Heart left ventricle (tissue), 16 donors: ENCODE data around the gene ZNF618. TPM values are rescaled to one million over a fixed set of nuclear protein-coding genes. Genes with fewer than 3 reads are reported as not detected.

Experiments used
- ATAC-seq, 4 donors: fragments of 200-7000 bp; cut with Tn5 transposase; one replicate each; pipeline ENCODE4 v1.9.1; 2020 to 2022; ENCODE audit warnings: moderate library complexity in 4 of 4, mild to moderate bottlenecking in 3 of 4, moderate number of reproducible peaks in 1 of 4
- DNase-seq, 5 donors: peaks; one replicate each; pipeline ENCODE4 v3.0.0-alpha.2; 2020
- H3K27ac ChIP-seq, 12 donors: fragments of 200-600 bp; sonication (generic) in 4 of 12; one replicate each; pipeline versions ENCODE4 v1.5.0 to v1.8.0; 2016 to 2022; ENCODE audit warnings: mild to moderate bottlenecking in 2 of 12
- H3K27me3 ChIP-seq, 9 donors: fragments of 200-600 bp; sonication (generic) in 2 of 9; one replicate each; pipeline versions ENCODE4 v1.5.1 to v1.8.0; 2016 to 2022; ENCODE audit warnings: mild to moderate bottlenecking in 3 of 9
- H3K36me3 ChIP-seq, 9 donors: fragments of 200-600 bp; sonication (generic) in 2 of 9; one replicate each; pipeline versions ENCODE4 v1.5.0 to v1.8.0; 2018 to 2022; ENCODE audit warnings: mild to moderate bottlenecking in 2 of 9
- H3K4me1 ChIP-seq, 12 donors: fragments of 200-600 bp; sonication (generic) in 4 of 12; one replicate each; pipeline versions ENCODE4 v1.5.0 to v1.8.0; 2016 to 2022; ENCODE audit warnings: mild to moderate bottlenecking in 3 of 12
- H3K4me3 ChIP-seq, 12 donors: fragments of 200-600 bp; sonication (generic) in 4 of 12; one replicate each; pipeline versions ENCODE4 v1.5.0 to v1.8.0; 2017 to 2022; ENCODE audit warnings: mild to moderate bottlenecking in 9 of 12, moderate library complexity in 4 of 12
- H3K9me3 ChIP-seq, 12 donors: fragments of 200-600 bp; sonication (generic) in 4 of 12; one replicate each; pipeline versions ENCODE4 v1.5.0 to v1.8.0; 2016 to 2022; ENCODE audit warnings: mild to moderate bottlenecking in 1 of 12
- POLR2A ChIP-seq, 2 donors: fragments of 450-650 bp; IDR thresholded peaks; one replicate each; pipeline ENCODE4 v1.6.1; 2017; ENCODE audit warnings: antibody characterized with exemption in 2 of 2, mild to moderate bottlenecking in 2 of 2, moderate library complexity in 2 of 2
- WGBS, 4 donors: extraction: QIAGEN DNeasy Blood & Tissue Kit in 2 of 4; methylation state at CpG; one replicate each; pipeline versions ENCODE4 v1.1.5 to v1.1.7; 2013 to 2018; 5-methylcytosine and 5-hydroxymethylcytosine counted together
- intact Hi-C, 10 donors: fragments of 100-400 bp; cut with DNase I; formaldehyde crosslinking; loops; one replicate each; pipeline versions ENCODE4 v1.11.1 to v1.14.2; 2022
- polyA plus RNA-seq, 2 donors: library from polyadenylated mRNA; stranded (reverse); fragments of 200-250 nt; gene quantifications; one replicate each; pipeline ENCODE4 v1.2.3, GENCODE V29; 2013
- total RNA-seq, 9 donors: library from RNA; depleted of rRNA in 2 of 9; stranded (reverse); fragments of >200 nt in 2 of 9; fragmentation: NEBNext Ultra II Directional in 3 of 9; extraction: Animal tissue kit (Norgen Biotek cat#: 25700) in 3 of 9; gene quantifications; one replicate each; pipeline versions ENCODE4 v1.1.0 to v1.2.4, GENCODE V29; 2016 to 2023
- TF ChIP-seq, protein P1 (sequence below), 12 donors: fragments of 200-600 bp; sonication (generic) in 4 of 12; IDR thresholded peaks; one replicate each; pipeline versions ENCODE4 v1.5.0 to v1.8.0; 2018 to 2022; ENCODE audit warnings: antibody characterized with exemption in 12 of 12, mild to moderate bottlenecking in 5 of 12
- donor health status: ischemic (EF 13 %, LVEDD 7.1; RV severe dilation, severe dysfunction).
- donor health status: healthy with polysubstance abuse.
- donor health status: DM: no; HTN: yes; CAD: no.
- donor health status: DM: no; HTN: no; CAD: no.
- donor health status: ischemic (EF 25% LVEDD 6.9; RV normal size, moderate dysfunction).
- donor health status: ischemic (EF 25% LVEDD 5.7; RV mildly dilated, moderate dysfunction).
- donor health status: healthy.
- donor health status: DM: yes; HTN: yes; CAD: no.
- donor health status: ischemic (EF 35%, LVEDD 5.7; RV mildly dilated, moderate dysfunction).
- donor health status: nonischemic (EF 11% LVEDD 7.7; RV severe dilation, severe dysfunction).
- donor health status: DM: yes; HTN: yes; CAD: no.
- donor health status: PGD.
- donor health status: ischemic (EF 29% LVEDD 5.4; RV normal size, mild dysfunction).
- donor health status: nonischemic (EF 23%, LVEDD 6.1; RV moderate dilation, normal function).

ZNF618 gene
- total and polyA plus RNA-seq, 11 donors: 0.81 to 4.2 (median 1.7) TPM

DNA sequence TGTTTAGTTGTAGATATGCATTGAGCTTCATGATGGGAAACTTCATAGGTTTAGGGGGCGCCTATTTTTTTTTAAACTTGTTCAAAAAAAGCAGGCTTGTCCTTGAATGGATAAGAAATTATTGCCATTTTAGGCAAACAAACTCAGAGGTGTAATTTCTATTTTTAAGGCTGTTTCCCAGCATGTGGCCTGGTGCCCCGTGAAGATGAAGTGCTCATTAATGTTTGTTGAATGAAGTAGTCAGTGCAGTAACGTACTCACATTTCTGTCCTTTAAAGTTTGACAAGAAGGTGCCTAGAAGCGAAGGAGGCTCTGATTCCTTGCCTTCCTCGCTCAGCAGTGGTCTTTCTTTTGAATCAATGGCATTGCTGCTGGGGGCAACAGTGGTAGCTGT lies 54.3 kb downstream of the ZNF618 start:
- Histone ChIP-seq H3K9me3 (peaks cover 0 to 39% (median 8%) of the 10 kb centered on the region in 12 donors), H3K4me3 (no peak overlapping the region), H3K4me1 (peaks cover 0 to 26% (median 6%) of the 10 kb centered on the region in 12 donors), H3K27ac (no peak overlapping the region), H3K36me3 (no peaks in the 10 kb centered on the region), H3K27me3 (no peaks in the 10 kb centered on the region)
- WGBS, 4 donors: 78 to 93% (median 91%) methylated on average over 5 of the region's 5 CpGs
- ATAC-seq: no peak
- DNase-seq: no peak
- intact Hi-C loops: no loop called here
- TF ChIP-seq, protein P1, sequence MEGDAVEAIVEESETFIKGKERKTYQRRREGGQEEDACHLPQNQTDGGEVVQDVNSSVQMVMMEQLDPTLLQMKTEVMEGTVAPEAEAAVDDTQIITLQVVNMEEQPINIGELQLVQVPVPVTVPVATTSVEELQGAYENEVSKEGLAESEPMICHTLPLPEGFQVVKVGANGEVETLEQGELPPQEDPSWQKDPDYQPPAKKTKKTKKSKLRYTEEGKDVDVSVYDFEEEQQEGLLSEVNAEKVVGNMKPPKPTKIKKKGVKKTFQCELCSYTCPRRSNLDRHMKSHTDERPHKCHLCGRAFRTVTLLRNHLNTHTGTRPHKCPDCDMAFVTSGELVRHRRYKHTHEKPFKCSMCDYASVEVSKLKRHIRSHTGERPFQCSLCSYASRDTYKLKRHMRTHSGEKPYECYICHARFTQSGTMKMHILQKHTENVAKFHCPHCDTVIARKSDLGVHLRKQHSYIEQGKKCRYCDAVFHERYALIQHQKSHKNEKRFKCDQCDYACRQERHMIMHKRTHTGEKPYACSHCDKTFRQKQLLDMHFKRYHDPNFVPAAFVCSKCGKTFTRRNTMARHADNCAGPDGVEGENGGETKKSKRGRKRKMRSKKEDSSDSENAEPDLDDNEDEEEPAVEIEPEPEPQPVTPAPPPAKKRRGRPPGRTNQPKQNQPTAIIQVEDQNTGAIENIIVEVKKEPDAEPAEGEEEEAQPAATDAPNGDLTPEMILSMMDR (IDR thresholded peaks at IDR 0.05): no peak
- no peak for TF ChIP-seq POLR2A (IDR thresholded peaks at IDR 0.05)

DNA sequence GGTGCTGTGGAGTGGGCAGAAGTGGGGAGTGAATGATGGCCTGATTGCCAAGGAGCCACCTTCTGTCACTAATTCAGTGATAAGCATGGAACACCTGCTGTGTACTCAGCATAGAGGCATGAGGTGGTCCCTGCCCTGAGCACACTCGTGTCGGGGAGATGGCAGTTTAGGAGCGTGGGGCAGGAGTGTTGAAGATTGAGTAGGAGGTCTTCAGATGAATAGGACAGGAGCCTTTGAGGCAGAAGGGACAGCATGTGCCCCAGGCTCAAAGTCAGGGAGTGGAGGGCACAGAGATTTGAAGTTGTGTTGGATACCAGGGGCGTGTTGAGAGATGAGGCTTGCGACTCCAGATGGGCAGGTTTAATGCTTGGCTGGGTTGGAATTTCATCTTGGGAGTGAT lies 55.0 kb downstream of the ZNF618 start:
- 92 to 98% (median 96%) methylated on average over 5 of the region's 5 CpGs for WGBS, 4 donors
- TF ChIP-seq POLR2A (IDR thresholded peaks at IDR 0.05): no peak
- TF ChIP-seq, protein P1 (IDR thresholded peaks at IDR 0.05): no peak
- Histone ChIP-seq H3K27me3 (no peaks in the 10 kb centered on the region), H3K36me3 (no peaks in the 10 kb centered on the region), H3K9me3 (peaks cover 0 to 32% (median 8%) of the 10 kb centered on the region in 12 donors), H3K4me3 (no peak overlapping the region), H3K27ac (no peak overlapping the region), H3K4me1 (peaks cover 0 to 26% (median 6%) of the 10 kb centered on the region in 12 donors)
- DNase-seq (no peak), ATAC-seq (no peak)
- intact Hi-C loops: no loop called here

DNA sequence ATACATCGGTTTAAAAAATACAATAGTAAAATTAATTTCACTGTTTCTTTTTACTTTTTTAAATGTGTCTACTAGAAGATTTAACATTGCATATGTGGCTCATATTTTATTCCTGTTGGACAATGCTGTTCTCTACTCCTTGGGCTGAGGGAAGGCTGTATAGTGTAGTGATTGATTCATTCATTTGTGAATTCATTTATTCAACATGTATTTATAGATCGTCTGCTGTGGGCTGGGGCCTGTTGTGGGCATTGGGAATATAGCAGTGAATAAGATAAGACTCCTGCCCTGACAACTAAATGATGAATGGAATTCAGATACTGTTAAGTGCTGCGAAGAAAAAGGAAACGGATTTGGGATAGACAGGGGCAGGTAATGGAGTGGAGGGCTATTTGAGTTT lies 55.7 kb downstream of the ZNF618 start:
- Histone ChIP-seq H3K27me3 (no peaks in the 10 kb centered on the region), H3K4me3 (no peak overlapping the region), H3K4me1 (peaks cover 0 to 26% (median 6%) of the 10 kb centered on the region in 12 donors), H3K36me3 (no peaks in the 10 kb centered on the region), H3K9me3 (peaks cover 0 to 26% (median 8%) of the 10 kb centered on the region in 12 donors), H3K27ac (no peak overlapping the region)
- WGBS, 4 donors: 82 to 90% (median 83%) methylated on average over 4 of the region's 4 CpGs
- intact Hi-C loops: no loop called here
- no peak for DNase-seq
- ATAC-seq: no peak
- TF ChIP-seq, protein P1 (IDR thresholded peaks at IDR 0.05): no peak
- no peak for TF ChIP-seq POLR2A (IDR thresholded peaks at IDR 0.05)

DNA sequence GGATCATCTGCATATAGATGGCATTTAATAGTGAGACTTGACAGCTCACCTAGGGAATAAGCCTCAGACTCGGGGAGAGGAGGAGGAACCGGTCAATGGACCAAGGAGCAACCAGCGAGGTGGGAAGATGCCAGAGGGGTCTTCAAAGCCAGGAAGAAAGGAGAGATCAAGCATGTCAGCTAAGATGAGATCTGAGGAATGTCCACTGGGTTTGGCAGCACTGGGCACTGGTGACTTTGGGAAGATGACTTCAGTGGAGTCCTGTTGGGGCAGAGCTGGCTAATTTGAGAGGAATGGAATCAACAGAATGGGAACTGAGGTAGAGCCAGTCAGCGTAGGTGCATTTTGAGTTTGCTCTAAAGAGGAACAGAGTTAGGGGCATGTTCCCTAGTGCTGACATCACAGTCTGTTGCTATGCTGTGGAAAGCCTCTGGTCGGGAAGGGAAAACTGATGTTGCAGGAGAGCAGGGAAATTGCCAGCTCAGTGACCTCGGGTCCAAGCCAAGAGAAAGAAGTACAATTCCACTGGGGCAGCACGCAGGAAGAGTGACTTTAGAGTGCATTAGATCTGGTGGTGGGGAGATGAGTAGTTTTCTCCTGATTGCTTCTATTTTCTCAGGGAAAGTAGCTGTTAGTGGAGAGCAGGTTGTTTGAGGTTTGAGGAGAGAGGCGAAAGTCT lies 56.9 kb downstream of the ZNF618 start:
- H3K4me1 ChIP-seq: peaks cover 0 to 26% (median 6%) of the 10 kb centered on the region in 12 donors
- no peak for TF ChIP-seq POLR2A (IDR thresholded peaks at IDR 0.05)
- TF ChIP-seq, protein P1 (IDR thresholded peaks at IDR 0.05): no peak
- H3K4me3 ChIP-seq: no peak overlapping the region
- intact Hi-C loops: no loop called here
- H3K36me3 ChIP-seq: no peaks in the 10 kb centered on the region
- DNase-seq (peak in 1 of 5 donors; percentile 39), ATAC-seq (no peak)
- no peak overlapping the region for H3K27ac ChIP-seq
- H3K9me3 ChIP-seq: peaks cover 0 to 13% (median 6%) of the 10 kb centered on the region in 12 donors
- H3K27me3 ChIP-seq: no peaks in the 10 kb centered on the region
- WGBS, 4 donors: 83 to 91% (median 84%) methylated on average over 8 of the region's 8 CpGs
